ENCODE results near the gene C2CD4B.

Gene C2CD4B

GRCh38 chr15:62133141-62133540 lies 31.9 kb downstream of the C2CD4B start (continued):
- no peak for TF ChIP-seq HIC1 (tag by site-specific recombination; IDR thresholded peaks at IDR 0.05)
- no peak for TF ChIP-seq ZBTB49 (tag by site-specific recombination; IDR thresholded peaks at IDR 0.05; ENCODE audit: low read depth)
- TF ChIP-seq ZBTB48 (tag by site-specific recombination; IDR thresholded peaks at IDR 0.05), result no peak
- TF ChIP-seq ZBTB21 (tag by site-specific recombination; IDR thresholded peaks at IDR 0.05), result 0 out of 2 replicates have a peak, but pooled peaks have one; percentile 24
- TF ChIP-seq ZNF645 (tag by site-specific recombination; IDR thresholded peaks at IDR 0.05), result no peak
- no peak for TF ChIP-seq OSR2 (tag by site-specific recombination; IDR thresholded peaks at IDR 0.05)
- TF ChIP-seq ZNF449 (tag by site-specific recombination; IDR thresholded peaks at IDR 0.05), result no peak
- TF ChIP-seq ZNF155 (tag by site-specific recombination; IDR thresholded peaks at IDR 0.05), result no peak
- no peak for TF ChIP-seq ZNF76 (tag by site-specific recombination; IDR thresholded peaks at IDR 0.05; ENCODE audit: borderline replicate concordance, low read depth)
- TF ChIP-seq ZNF791 (tag by site-specific recombination; IDR thresholded peaks at IDR 0.05), result no peak
- no peak for TF ChIP-seq ZNF624 (tag by site-specific recombination; IDR thresholded peaks at IDR 0.05)
- TF ChIP-seq ZNF555 (tag by site-specific recombination; conservative IDR thresholded peaks at IDR 0.05), result peak; percentile 66
- TF ChIP-seq MEIS1 (CRISPR knock-in tag; IDR thresholded peaks at IDR 0.05; ENCODE audit: borderline replicate concordance), result no peak
- peak; percentile 33; the same call in 1 of the 2 replicates for TF ChIP-seq ZNF560 (tag by site-specific recombination; IDR thresholded peaks at IDR 0.05; ENCODE audit: borderline replicate concordance)
- TF ChIP-seq ZNF211 (tag by site-specific recombination; IDR thresholded peaks at IDR 0.05; ENCODE audit: low read depth), result no peak
- TF ChIP-seq ZBTB6 (tag by site-specific recombination; IDR thresholded peaks at IDR 0.05), result no peak
- no peak for TF ChIP-seq OVOL3 (tag by site-specific recombination; IDR thresholded peaks at IDR 0.05)
- TF ChIP-seq ZNF280D (tag by site-specific recombination; IDR thresholded peaks at IDR 0.05), result no peak
- TF ChIP-seq PRDM2 (tag by site-specific recombination; IDR thresholded peaks at IDR 0.05; ENCODE audit: borderline replicate concordance), result no peak
- TF ChIP-seq ZNF747 (tag by site-specific recombination; IDR thresholded peaks at IDR 0.05), result no peak
- peak; percentile 22 for TF ChIP-seq ZNF654 (tag by site-specific recombination; IDR thresholded peaks at IDR 0.05; ENCODE audit: low read depth)
- peak; percentile 76; the same call in 1 of the 2 replicates for TF ChIP-seq ZNF394 (tag by site-specific recombination; IDR thresholded peaks at IDR 0.05; ENCODE audit: borderline replicate concordance)

All from HEK293 (cell line).